ENCODE data around the gene ABCC9.

The ABCC9 gene

DNA sequence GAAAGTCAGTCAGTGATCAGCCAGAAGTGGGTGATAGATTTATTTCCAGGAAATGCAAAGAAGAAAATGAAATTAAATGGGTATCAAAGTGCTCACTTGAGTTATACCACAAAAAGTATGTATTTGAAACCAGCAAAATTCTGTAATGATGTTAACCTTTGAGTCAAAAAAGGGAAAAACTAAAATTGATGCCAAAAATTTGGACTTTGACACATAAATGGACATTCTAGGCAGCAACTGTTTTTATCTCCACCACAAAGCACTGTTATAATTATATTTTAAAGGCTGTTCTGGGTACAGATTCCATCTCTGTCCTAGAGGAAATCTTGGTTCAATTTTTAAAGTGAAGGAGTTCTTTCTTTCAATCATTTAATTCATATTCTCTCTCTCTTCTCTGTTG lies 135.0 kb downstream of the ABCC9 start:
- TF ChIP-seq SPI1 (IDR thresholded peaks at IDR 0.05; ENCODE audit: borderline replicate concordance, low read depth) (no peak), POLR2AphosphoS5 (IDR thresholded peaks at IDR 0.05; ENCODE audit: low read depth) (no peak), GABPA (IDR thresholded peaks at IDR 0.05; ENCODE audit: low read depth) (no peak)
- TF ChIP-seq, protein P1, sequence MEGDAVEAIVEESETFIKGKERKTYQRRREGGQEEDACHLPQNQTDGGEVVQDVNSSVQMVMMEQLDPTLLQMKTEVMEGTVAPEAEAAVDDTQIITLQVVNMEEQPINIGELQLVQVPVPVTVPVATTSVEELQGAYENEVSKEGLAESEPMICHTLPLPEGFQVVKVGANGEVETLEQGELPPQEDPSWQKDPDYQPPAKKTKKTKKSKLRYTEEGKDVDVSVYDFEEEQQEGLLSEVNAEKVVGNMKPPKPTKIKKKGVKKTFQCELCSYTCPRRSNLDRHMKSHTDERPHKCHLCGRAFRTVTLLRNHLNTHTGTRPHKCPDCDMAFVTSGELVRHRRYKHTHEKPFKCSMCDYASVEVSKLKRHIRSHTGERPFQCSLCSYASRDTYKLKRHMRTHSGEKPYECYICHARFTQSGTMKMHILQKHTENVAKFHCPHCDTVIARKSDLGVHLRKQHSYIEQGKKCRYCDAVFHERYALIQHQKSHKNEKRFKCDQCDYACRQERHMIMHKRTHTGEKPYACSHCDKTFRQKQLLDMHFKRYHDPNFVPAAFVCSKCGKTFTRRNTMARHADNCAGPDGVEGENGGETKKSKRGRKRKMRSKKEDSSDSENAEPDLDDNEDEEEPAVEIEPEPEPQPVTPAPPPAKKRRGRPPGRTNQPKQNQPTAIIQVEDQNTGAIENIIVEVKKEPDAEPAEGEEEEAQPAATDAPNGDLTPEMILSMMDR (IDR thresholded peaks at IDR 0.05; ENCODE audit: insufficient read depth, low read length), result no peak
- TF ChIP-seq, protein P2, sequence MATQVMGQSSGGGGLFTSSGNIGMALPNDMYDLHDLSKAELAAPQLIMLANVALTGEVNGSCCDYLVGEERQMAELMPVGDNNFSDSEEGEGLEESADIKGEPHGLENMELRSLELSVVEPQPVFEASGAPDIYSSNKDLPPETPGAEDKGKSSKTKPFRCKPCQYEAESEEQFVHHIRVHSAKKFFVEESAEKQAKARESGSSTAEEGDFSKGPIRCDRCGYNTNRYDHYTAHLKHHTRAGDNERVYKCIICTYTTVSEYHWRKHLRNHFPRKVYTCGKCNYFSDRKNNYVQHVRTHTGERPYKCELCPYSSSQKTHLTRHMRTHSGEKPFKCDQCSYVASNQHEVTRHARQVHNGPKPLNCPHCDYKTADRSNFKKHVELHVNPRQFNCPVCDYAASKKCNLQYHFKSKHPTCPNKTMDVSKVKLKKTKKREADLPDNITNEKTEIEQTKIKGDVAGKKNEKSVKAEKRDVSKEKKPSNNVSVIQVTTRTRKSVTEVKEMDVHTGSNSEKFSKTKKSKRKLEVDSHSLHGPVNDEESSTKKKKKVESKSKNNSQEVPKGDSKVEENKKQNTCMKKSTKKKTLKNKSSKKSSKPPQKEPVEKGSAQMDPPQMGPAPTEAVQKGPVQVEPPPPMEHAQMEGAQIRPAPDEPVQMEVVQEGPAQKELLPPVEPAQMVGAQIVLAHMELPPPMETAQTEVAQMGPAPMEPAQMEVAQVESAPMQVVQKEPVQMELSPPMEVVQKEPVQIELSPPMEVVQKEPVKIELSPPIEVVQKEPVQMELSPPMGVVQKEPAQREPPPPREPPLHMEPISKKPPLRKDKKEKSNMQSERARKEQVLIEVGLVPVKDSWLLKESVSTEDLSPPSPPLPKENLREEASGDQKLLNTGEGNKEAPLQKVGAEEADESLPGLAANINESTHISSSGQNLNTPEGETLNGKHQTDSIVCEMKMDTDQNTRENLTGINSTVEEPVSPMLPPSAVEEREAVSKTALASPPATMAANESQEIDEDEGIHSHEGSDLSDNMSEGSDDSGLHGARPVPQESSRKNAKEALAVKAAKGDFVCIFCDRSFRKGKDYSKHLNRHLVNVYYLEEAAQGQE (IDR thresholded peaks at IDR 0.05; ENCODE audit: insufficient replicate concordance, low read depth), result no peak
- H3K27ac ChIP-seq (replicated peaks), result no peak overlapping the region
- no peak for DNase-seq (ENCODE audit: low read depth in 1 of 2, low spot score in 1 of 2)

DNA sequence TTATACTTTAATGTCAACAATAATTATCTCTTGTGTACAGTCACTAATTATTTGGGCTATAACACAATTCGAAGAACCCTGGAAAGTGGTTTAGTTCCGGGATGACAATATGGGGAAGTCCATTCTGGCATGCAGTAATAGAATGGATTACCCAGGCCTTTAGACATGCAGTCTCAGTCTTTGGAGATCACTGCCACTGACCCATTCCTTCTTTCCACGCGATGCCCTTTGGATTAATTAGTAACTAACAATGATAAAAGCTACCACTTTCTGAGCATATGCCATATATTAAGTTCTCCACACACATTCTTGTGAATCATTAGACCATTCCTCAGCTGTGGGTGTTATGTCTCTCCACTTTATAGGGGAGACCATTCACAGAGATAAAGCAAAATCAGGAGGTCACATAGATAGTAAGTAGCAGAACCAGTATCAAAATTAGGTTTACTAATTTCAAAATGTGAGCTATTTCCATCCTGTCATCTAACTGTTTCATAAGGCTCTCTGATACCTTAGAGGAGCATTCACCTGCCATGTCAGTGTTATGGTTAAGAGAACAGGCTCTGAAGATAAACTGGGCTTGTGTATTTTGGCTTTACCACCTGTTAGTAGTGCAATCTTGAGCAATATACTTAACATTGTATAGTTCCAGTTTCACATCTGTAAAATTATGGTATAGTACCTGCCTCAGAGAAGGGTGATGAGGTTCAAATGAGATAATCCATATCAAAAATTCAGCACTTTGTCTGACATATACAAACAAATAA lies 139.5 kb downstream of the ABCC9 start:
- DNase-seq (ENCODE audit: low read depth in 1 of 2, low spot score in 1 of 2), result no peak
- TF ChIP-seq POLR2AphosphoS5 (IDR thresholded peaks at IDR 0.05; ENCODE audit: low read depth) (no peak), SPI1 (IDR thresholded peaks at IDR 0.05; ENCODE audit: borderline replicate concordance, low read depth) (no peak), GABPA (IDR thresholded peaks at IDR 0.05; ENCODE audit: low read depth) (no peak)
- TF ChIP-seq, protein P1 (IDR thresholded peaks at IDR 0.05; ENCODE audit: insufficient read depth, low read length), result no peak
- TF ChIP-seq, protein P2 (IDR thresholded peaks at IDR 0.05; ENCODE audit: insufficient replicate concordance, low read depth), result no peak

More for the DNA sequence above, 135.0 kb downstream of the ABCC9 start:
- no peaks in the 10 kb centered on the region for H3K27me3 ChIP-seq (ENCODE audit: insufficient read depth, poor library complexity, severe bottlenecking)
- no peak overlapping the region for H3K4me3 ChIP-seq (replicated peaks; ENCODE audit: insufficient read depth, low read length)

DNA sequence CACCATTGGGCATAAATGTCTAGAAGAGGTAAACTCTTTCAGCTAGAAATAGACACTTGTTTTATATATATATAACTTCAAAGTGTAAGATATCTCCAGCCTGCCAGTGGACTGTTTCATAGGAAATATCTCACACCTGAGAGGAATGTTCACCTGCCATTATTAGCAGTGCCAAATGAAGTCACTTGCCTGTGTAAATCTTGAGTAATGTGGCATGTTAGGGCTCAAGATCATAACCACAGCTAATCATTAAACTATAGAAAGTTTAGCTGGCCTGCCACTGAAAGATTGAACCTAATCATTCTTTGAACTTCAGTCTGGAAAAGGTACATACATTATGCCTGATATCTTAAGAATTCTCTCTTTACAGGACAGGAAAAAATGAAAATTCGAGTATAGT lies 141.2 kb downstream of the ABCC9 start:
- Histone ChIP-seq H3K27ac (replicated peaks) (no peak overlapping the region), H3K27me3 (ENCODE audit: insufficient read depth, poor library complexity, severe bottlenecking) (no peaks in the 10 kb centered on the region), H3K4me3 (replicated peaks; ENCODE audit: insufficient read depth, low read length) (no peak overlapping the region)
- no peak for TF ChIP-seq POLR2AphosphoS5 (IDR thresholded peaks at IDR 0.05; ENCODE audit: low read depth)
- TF ChIP-seq, protein P1 (IDR thresholded peaks at IDR 0.05; ENCODE audit: insufficient read depth, low read length), result no peak
- no peak for TF ChIP-seq SPI1 (IDR thresholded peaks at IDR 0.05; ENCODE audit: borderline replicate concordance, low read depth)
- TF ChIP-seq, protein P2 (IDR thresholded peaks at IDR 0.05; ENCODE audit: insufficient replicate concordance, low read depth), result no peak
- TF ChIP-seq GABPA (IDR thresholded peaks at IDR 0.05; ENCODE audit: low read depth), result no peak
- DNase-seq (ENCODE audit: low read depth in 1 of 2, low spot score in 1 of 2), result no peak

More for the DNA sequence above, 139.5 kb downstream of the ABCC9 start:
- H3K27ac ChIP-seq (replicated peaks), result no peak overlapping the region
- H3K4me3 ChIP-seq (replicated peaks; ENCODE audit: insufficient read depth, low read length), result no peak overlapping the region
- no peaks in the 10 kb centered on the region for H3K27me3 ChIP-seq (ENCODE audit: insufficient read depth, poor library complexity, severe bottlenecking)

All from HL-60 (cell line).